Thoracic aorta endothelial cell (primary cell): ENCODE data around the gene RBM25. TPM values are rescaled to one million over a fixed set of nuclear protein-coding genes. Genes with fewer than 3 reads are reported as not detected.

ENCODE experiments used
- small RNA-seq: library from RNA; depleted of rRNA; stranded (forward); fragments of <200 nt; gene quantifications from one replicate; pipeline ENCODE3, GENCODE V24; 2012
- total RNA-seq: library from RNA; depleted of rRNA; stranded (reverse); fragments of >200 nt; gene quantifications from 2 replicates; pipeline ENCODE4 v1.2.3, GENCODE V29; 2012

Gene RBM25
- 70.6 and 78.8 TPM in 2 replicates for total RNA-seq

GRCh38 chr14:73058224-73058921 lies at the start of gene RBM25:
TSS of gene RBM25 (plus strand) at chr14:73058534. CDS start at chr14:73071642, 13,108 bp downstream.

GRCh38 chr14:73026845-73027542 lies 31.3 kb upstream of the RBM25 start, which contains the start of gene ZFYVE1:
TSS of gene ZFYVE1 (minus strand) at chr14:73027106. CDS start at chr14:73024508, 2,598 bp downstream.

GRCh38 chr14:73136387-73137225 lies 78.3 kb downstream of the RBM25 start, which contains the start of gene PSEN1:
TSS of gene PSEN1 (plus strand) at chr14:73136507. CDS start at chr14:73148020, 11,513 bp downstream.

Small RNA genes lying within 50 kb of the gene (small RNA-seq; reads per million reads assigned to genes)
- not detected for gene RN7SL586P

Other genes with a start within 250 kb of the RBM25 start
- gene DPF3, start 164.4 kb upstream of the RBM25 start, total RNA-seq, result 4.4 and 9.3 TPM in 2 replicates
- gene DCAF4, start 132.1 kb upstream of the RBM25 start, total RNA-seq, result 16.0 and 19.0 TPM in 2 replicates
- gene ZFYVE1, start 31.4 kb upstream of the RBM25 start, total RNA-seq, result 21.1 and 25.5 TPM in 2 replicates
- gene PSEN1, start 78.0 kb downstream of the RBM25 start, total RNA-seq, result 45.9 and 52.2 TPM in 2 replicates
- gene PAPLN, start 179.0 kb downstream of the RBM25 start, total RNA-seq, result 1.1 and 1.5 TPM in 2 replicates